ENCODE results near the gene EFNA1.

GRCh38 chr1:155124503-155125463, 2.9 kb upstream of the EFNA1 start:
- TF ChIP-seq POLR2A (IDR thresholded peaks at IDR 0.05) = no peak
- no peak for TF ChIP-seq CTCF (IDR thresholded peaks at IDR 0.05)
